Mesenchymal stem cell (in vitro differentiated cells and primary cell): Measurements from ENCODE around the gene PTPRN2.

Experiments used
- DNase-seq: peaks from one replicate; pipeline ENCODE4 v3.0.0-alpha.2; 2013
- H2AFZ ChIP-seq: one replicate; pipeline ENCODE4 v1.6.1; 2013; ENCODE audit warnings: low read depth, mild to moderate bottlenecking, control low read depth, inconsistent platforms, low read length, moderate library complexity
- H2AK5ac ChIP-seq: 2 replicates; pipeline ENCODE4 v1.6.1; 2013; ENCODE audit warnings: low read length, moderate library complexity, mild to moderate bottlenecking, inconsistent platforms; ENCODE audit not compliant: severe bottlenecking
- H2BK120ac ChIP-seq: one replicate; pipeline ENCODE4 v1.6.1; 2013; ENCODE audit warnings: low read depth, mild to moderate bottlenecking, inconsistent platforms, low read length, moderate library complexity
- H2BK12ac ChIP-seq, 2 experiments: one replicate each; pipeline ENCODE4 v1.6.1; 2013; ENCODE audit warnings: inconsistent platforms in 2 of 2, low read length in 2 of 2, mild to moderate bottlenecking in 2 of 2, moderate library complexity in 2 of 2, control low read depth in 1 of 2
- H2BK15ac ChIP-seq: one replicate; pipeline ENCODE4 v1.6.1; 2013; ENCODE audit warnings: mild to moderate bottlenecking, low read depth, inconsistent platforms; ENCODE audit not compliant: poor library complexity, severe bottlenecking
- H2BK5ac ChIP-seq: 2 replicates; pipeline ENCODE4 v1.6.1; 2013; ENCODE audit warnings: low read depth, mild to moderate bottlenecking, low read length, control low read depth, inconsistent platforms; ENCODE audit not compliant: poor library complexity, severe bottlenecking
- H3K14ac ChIP-seq, 2 experiments: one replicate each; pipeline ENCODE4 v1.6.1; 2013; ENCODE audit warnings: inconsistent platforms in 2 of 2, low read length in 2 of 2, control low read depth in 1 of 2, mild to moderate bottlenecking in 1 of 2, moderate library complexity in 1 of 2
- H3K18ac ChIP-seq, 2 experiments: one replicate each; pipeline ENCODE4 v1.6.1; 2013; ENCODE audit warnings: inconsistent platforms in 2 of 2, low read length in 2 of 2, control low read depth in 1 of 2, low read depth in 1 of 2, mild to moderate bottlenecking in 1 of 2
- H3K23ac ChIP-seq, 2 experiments: one replicate each; pipeline ENCODE4 v1.6.1; 2013; ENCODE audit warnings: inconsistent platforms in 2 of 2, low read length in 2 of 2, mild to moderate bottlenecking in 2 of 2, moderate library complexity in 2 of 2, control low read depth in 1 of 2
- H3K27ac ChIP-seq: 2 replicates; pipeline ENCODE4 v1.5.1; 2013; ENCODE audit warnings: mild to moderate bottlenecking, moderate library complexity, low read length, control low read depth, inconsistent platforms; ENCODE audit not compliant: poor library complexity, severe bottlenecking
- H3K27me3 ChIP-seq, 2 experiments: 2 replicates each; pipeline versions ENCODE4 v1.6.1 to v1.7.0; 2013; ENCODE audit warnings: low read length in 2 of 2, mild to moderate bottlenecking in 2 of 2, moderate library complexity in 2 of 2, control low read depth in 1 of 2, inconsistent platforms in 1 of 2; ENCODE audit not compliant: control insufficient read depth in 1 of 2, insufficient read depth in 1 of 2
- H3K36me3 ChIP-seq, 2 experiments: 2 replicates each; pipeline versions ENCODE4 v1.6.1 to v1.7.0; 2013; ENCODE audit warnings: low read length in 2 of 2, control low read depth in 1 of 2, inconsistent platforms in 1 of 2, low read depth in 1 of 2, mild to moderate bottlenecking in 1 of 2; ENCODE audit not compliant: insufficient read depth in 2 of 2, control insufficient read depth in 1 of 2
- H3K4ac ChIP-seq, 2 experiments: one replicate each; pipeline ENCODE4 v1.6.1; 2013; ENCODE audit warnings: inconsistent platforms in 2 of 2, low read length in 2 of 2, mild to moderate bottlenecking in 2 of 2, moderate library complexity in 2 of 2, control low read depth in 1 of 2, low read depth in 1 of 2
- H3K4me1 ChIP-seq: 2 replicates; pipeline ENCODE4 v1.6.1; 2013; ENCODE audit warnings: low read depth, low read length, control low read depth; ENCODE audit not compliant: control insufficient read depth, insufficient read depth
- H3K4me2 ChIP-seq: 2 replicates; pipeline ENCODE4 v1.6.1; 2013; ENCODE audit warnings: low read length, mild to moderate bottlenecking, inconsistent platforms; ENCODE audit not compliant: poor library complexity, severe bottlenecking
- H3K4me3 ChIP-seq, 2 experiments: 2 replicates each; pipeline versions ENCODE4 v1.5.1 to v1.7.0; 2013; ENCODE audit warnings: low read length in 2 of 2, mild to moderate bottlenecking in 2 of 2, control low read depth in 1 of 2, low read depth in 1 of 2; ENCODE audit not compliant: insufficient read depth in 1 of 2
- H3K79me1 ChIP-seq: replicated peaks from 2 replicates; pipeline ENCODE4 v1.6.1; 2013; ENCODE audit warnings: mild to moderate bottlenecking, control low read depth, low read length, inconsistent platforms; ENCODE audit not compliant: poor library complexity, severe bottlenecking
- H3K9ac ChIP-seq: 2 replicates; pipeline ENCODE4 v1.7.0; 2013; ENCODE audit warnings: mild to moderate bottlenecking, low read length, moderate library complexity
- H3K9me3 ChIP-seq: 2 replicates; pipeline ENCODE4 v1.7.0; 2013; ENCODE audit warnings: mild to moderate bottlenecking, low read length; ENCODE audit not compliant: control insufficient read depth
- H4K8ac ChIP-seq: one replicate; pipeline ENCODE4 v1.6.1; 2013; ENCODE audit warnings: inconsistent platforms, mild to moderate bottlenecking, low read length, moderate library complexity
- H4K91ac ChIP-seq: one replicate; pipeline ENCODE4 v1.6.1; 2013; ENCODE audit warnings: mild to moderate bottlenecking, low read length, inconsistent platforms
- WGBS: methylation state at CpG from one replicate; pipeline ENCODE4 v1.1.7; 2013; ENCODE audit warnings: mixed read lengths; 5-methylcytosine and 5-hydroxymethylcytosine counted together

The PTPRN2 gene

GRCh38 chr7:157875230-157876179, 712.1 kb downstream of the PTPRN2 start:
- Histone ChIP-seq H2BK5ac (no peak overlapping the region), H3K36me3 (no peaks in the 10 kb centered on the region), H3K18ac (no peak overlapping the region), H2BK120ac (no peak overlapping the region), H3K27me3 (peaks cover 0 to 4% of the 10 kb centered on the region in 2 experiments), H4K91ac (no peak overlapping the region), H2BK12ac (no peak overlapping the region), H2AK5ac (no peak overlapping the region), H3K4ac (no peak overlapping the region), H3K4me2 (no peak overlapping the region), H3K9ac (no peak overlapping the region), H3K9me3 (no peaks in the 10 kb centered on the region), H3K27ac (no peak overlapping the region), H2AFZ (no peak overlapping the region), H2BK15ac (no peak overlapping the region), H3K4me1 (no peaks in the 10 kb centered on the region), H3K79me1 (no peaks in the 10 kb centered on the region), H3K14ac (no peak overlapping the region), H4K8ac (no peak overlapping the region), H3K4me3 (no peak overlapping the region), H3K23ac (no peak overlapping the region)
- DNase-seq = no peak
- WGBS = 32% methylated on average over 30 of the region's 30 CpGs

GRCh38 chr7:157874870-157875229, 712.8 kb downstream of the PTPRN2 start:
- Histone ChIP-seq H3K27ac (no peak overlapping the region), H2BK12ac (no peak overlapping the region), H4K8ac (no peak overlapping the region), H3K27me3 (peaks cover 0 to 4% of the 10 kb centered on the region in 2 experiments), H3K4ac (no peak overlapping the region), H2AFZ (no peak overlapping the region), H3K14ac (no peak overlapping the region), H4K91ac (no peak overlapping the region), H3K4me1 (no peaks in the 10 kb centered on the region), H3K4me3 (no peak overlapping the region), H3K36me3 (no peaks in the 10 kb centered on the region), H3K9ac (no peak overlapping the region), H2BK15ac (no peak overlapping the region), H2BK120ac (no peak overlapping the region), H2BK5ac (no peak overlapping the region), H3K18ac (no peak overlapping the region), H3K23ac (no peak overlapping the region), H2AK5ac (no peak overlapping the region), H3K79me1 (no peaks in the 10 kb centered on the region), H3K4me2 (no peak overlapping the region), H3K9me3 (no peaks in the 10 kb centered on the region)
- no peak for DNase-seq
- WGBS = 82% methylated on average over 12 of the region's 12 CpGs

- H3K27me3 ChIP-seq = peaks cover 0 to 4% of the 10 kb centered on the region in 2 experiments
- H3K14ac ChIP-seq = no peak overlapping the region
- no peak overlapping the region for H3K18ac ChIP-seq
- no peaks in the 10 kb centered on the region for H3K9me3 ChIP-seq
- H2AK5ac ChIP-seq = no peak overlapping the region
- 80% methylated on average over 14 of the region's 14 CpGs for WGBS
- H2BK15ac ChIP-seq = no peak overlapping the region
- H3K79me1 ChIP-seq = no peaks in the 10 kb centered on the region
- H4K8ac ChIP-seq = no peak overlapping the region
- no peak overlapping the region for H2BK5ac ChIP-seq
- no peak overlapping the region for H3K9ac ChIP-seq
- H3K4me2 ChIP-seq = no peak overlapping the region
- no peak overlapping the region for H3K23ac ChIP-seq
- no peaks in the 10 kb centered on the region for H3K4me1 ChIP-seq
- no peak overlapping the region for H3K4me3 ChIP-seq
- H2BK12ac ChIP-seq = no peak overlapping the region
- no peak overlapping the region for H2AFZ ChIP-seq
- H3K27ac ChIP-seq = no peak overlapping the region
- H2BK120ac ChIP-seq = no peak overlapping the region
- no peak overlapping the region for H3K4ac ChIP-seq
- H4K91ac ChIP-seq = no peak overlapping the region
- DNase-seq = no peak
- no peaks in the 10 kb centered on the region for H3K36me3 ChIP-seq
These were observed 713.3 kb downstream of the PTPRN2 start for GRCh38 chr7:157874208-157874816.

GRCh38 chr7:157873664-157874063, 714.0 kb downstream of the PTPRN2 start:
- H3K18ac ChIP-seq = no peak overlapping the region
- H4K91ac ChIP-seq = no peak overlapping the region
- H3K4me3 ChIP-seq = no peak overlapping the region
- H2BK12ac ChIP-seq = no peak overlapping the region
- no peak overlapping the region for H3K9ac ChIP-seq
- no peak for DNase-seq
- no peak overlapping the region for H2BK5ac ChIP-seq
- peaks cover 0 to 4% of the 10 kb centered on the region in 2 experiments for H3K27me3 ChIP-seq
- H3K79me1 ChIP-seq = no peaks in the 10 kb centered on the region
- no peak overlapping the region for H3K23ac ChIP-seq
- H2BK15ac ChIP-seq = no peak overlapping the region
- H2BK120ac ChIP-seq = no peak overlapping the region
- no peak overlapping the region for H3K14ac ChIP-seq
- no peak overlapping the region for H3K4me2 ChIP-seq
- no peak overlapping the region for H4K8ac ChIP-seq
- WGBS = 83% methylated on average over 17 of the region's 17 CpGs
- H3K4me1 ChIP-seq = no peaks in the 10 kb centered on the region
- H3K36me3 ChIP-seq = no peaks in the 10 kb centered on the region
- H3K4ac ChIP-seq = no peak overlapping the region
- no peak overlapping the region for H2AFZ ChIP-seq
- no peak overlapping the region for H2AK5ac ChIP-seq
- no peaks in the 10 kb centered on the region for H3K9me3 ChIP-seq
- H3K27ac ChIP-seq = no peak overlapping the region
